NT2/D1 (cell line): Measurements from ENCODE around the gene HEATR5B.

ENCODE experiments used
- DNase-seq: peaks from one replicate; pipeline ENCODE4 v3.0.0-alpha.2; 2011; ENCODE audit warnings: low read depth, low spot score
- H3K27me3 ChIP-seq: 2 replicates; pipeline ENCODE4 v1.6.0; 2011; ENCODE audit warnings: mild to moderate bottlenecking; ENCODE audit not compliant: insufficient read length, insufficient read depth
- H3K36me3 ChIP-seq: 2 replicates; pipeline ENCODE4 v1.6.1; 2011; ENCODE audit warnings: mild to moderate bottlenecking, low read length, mixed read lengths; ENCODE audit not compliant: insufficient read depth, insufficient read length
- H3K4me1 ChIP-seq: 2 replicates; pipeline ENCODE4 v1.5.1; 2011; ENCODE audit not compliant: insufficient read depth, insufficient read length
- H3K4me3 ChIP-seq: 2 replicates; pipeline ENCODE4 v1.5.1; 2011; ENCODE audit warnings: low read depth; ENCODE audit not compliant: insufficient read length
- H3K9ac ChIP-seq: 2 replicates; pipeline ENCODE4 v1.6.0; 2011; ENCODE audit warnings: low read depth; ENCODE audit not compliant: insufficient read length
- H3K9me3 ChIP-seq: 2 replicates; pipeline ENCODE4 v1.5.1; 2011; ENCODE audit warnings: mild to moderate bottlenecking, low read length; ENCODE audit not compliant: insufficient read depth
- SUZ12 ChIP-seq: IDR thresholded peaks from 2 replicates; pipeline ENCODE4 v1.6.1; 2011; ENCODE audit not compliant: insufficient read length, insufficient read depth; ENCODE audit errors: extremely low read depth
- YY1 ChIP-seq: IDR thresholded peaks from 2 replicates; pipeline ENCODE4 v1.6.1; 2011; ENCODE audit not compliant: insufficient read length, insufficient read depth
- ZNF274 ChIP-seq: IDR thresholded peaks from 2 replicates; pipeline ENCODE4 v1.6.1; 2011; ENCODE audit warnings: mild to moderate bottlenecking, low read depth, low read length

HEATR5B gene

GRCh38 chr2:37096568-37096967 lies 12.4 kb upstream of the HEATR5B start:
- H3K36me3 ChIP-seq, result peaks cover 38% of the 10 kb centered on the region
- no peak overlapping the region for H3K9ac ChIP-seq
- no peak for DNase-seq
- no peak overlapping the region for H3K4me3 ChIP-seq
- no peaks in the 10 kb centered on the region for H3K4me1 ChIP-seq
- H3K27me3 ChIP-seq, result no peaks in the 10 kb centered on the region
- H3K9me3 ChIP-seq, result no peaks in the 10 kb centered on the region
- TF ChIP-seq YY1 (no peak), SUZ12 (no peak), ZNF274 (no peak)

- H3K4me3 ChIP-seq, result no peak overlapping the region
- peaks cover 37% of the 10 kb centered on the region for H3K36me3 ChIP-seq
- H3K9ac ChIP-seq, result no peak overlapping the region
- DNase-seq, result no peak
- no peak for TF ChIP-seq SUZ12
- no peaks in the 10 kb centered on the region for H3K27me3 ChIP-seq
- no peaks in the 10 kb centered on the region for H3K4me1 ChIP-seq
- no peaks in the 10 kb centered on the region for H3K9me3 ChIP-seq
These were observed 7.7 kb upstream of the HEATR5B start for GRCh38 chr2:37091873-37092272.

- Histone ChIP-seq H3K4me3 (no peak overlapping the region), H3K36me3 (peaks cover 29% of the 10 kb centered on the region), H3K9ac (no peak overlapping the region), H3K27me3 (no peaks in the 10 kb centered on the region), H3K9me3 (no peaks in the 10 kb centered on the region), H3K4me1 (no peaks in the 10 kb centered on the region)
- DNase-seq, result no peak
- no peak for TF ChIP-seq ZNF274
- TF ChIP-seq SUZ12, result no peak
- TF ChIP-seq YY1, result no peak
These were observed 5.9 kb upstream of the HEATR5B start for GRCh38 chr2:37090019-37090477.

GRCh38 chr2:37085731-37086147 lies 1.6 kb upstream of the HEATR5B start:
- H3K4me1 ChIP-seq, result no peaks in the 10 kb centered on the region
- no peak overlapping the region for H3K9ac ChIP-seq
- H3K9me3 ChIP-seq, result no peaks in the 10 kb centered on the region
- H3K27me3 ChIP-seq, result no peaks in the 10 kb centered on the region
- no peak overlapping the region for H3K4me3 ChIP-seq
- H3K36me3 ChIP-seq, result peaks cover 24% of the 10 kb centered on the region
- no peak for DNase-seq
- TF ChIP-seq ZNF274 (no peak), SUZ12 (no peak), YY1 (no peak)

- DNase-seq, result no peak
- no peak for TF ChIP-seq ZNF274
- no peak for TF ChIP-seq SUZ12
- no peak for TF ChIP-seq YY1
- Histone ChIP-seq H3K4me1 (no peaks in the 10 kb centered on the region), H3K9me3 (no peaks in the 10 kb centered on the region), H3K36me3 (peaks cover 23% of the 10 kb centered on the region), H3K9ac (peak overlapping the region; percentile 75), H3K4me3 (peak overlapping the region; percentile 78), H3K27me3 (no peaks in the 10 kb centered on the region)
These were observed 625 bp upstream of the HEATR5B start for GRCh38 chr2:37084797-37085196.

GRCh38 chr2:37080689-37081088 lies 3.5 kb downstream of the HEATR5B start:
- H3K4me1 ChIP-seq, result no peaks in the 10 kb centered on the region
- no peaks in the 10 kb centered on the region for H3K27me3 ChIP-seq
- no peak overlapping the region for H3K9ac ChIP-seq
- TF ChIP-seq YY1 (no peak), ZNF274 (no peak), SUZ12 (no peak)
- H3K36me3 ChIP-seq, result peaks cover 26% of the 10 kb centered on the region
- DNase-seq, result no peak
- no peak overlapping the region for H3K4me3 ChIP-seq
- no peaks in the 10 kb centered on the region for H3K9me3 ChIP-seq

- TF ChIP-seq ZNF274 (no peak), SUZ12 (no peak), YY1 (no peak)
- peaks cover 26% of the 10 kb centered on the region for H3K36me3 ChIP-seq
- H3K4me3 ChIP-seq, result no peak overlapping the region
- H3K27me3 ChIP-seq, result no peaks in the 10 kb centered on the region
- H3K4me1 ChIP-seq, result no peaks in the 10 kb centered on the region
- no peak for DNase-seq
- H3K9me3 ChIP-seq, result no peaks in the 10 kb centered on the region
- no peak overlapping the region for H3K9ac ChIP-seq
These were observed 3.9 kb downstream of the HEATR5B start for GRCh38 chr2:37080266-37080665.

- Histone ChIP-seq H3K9me3 (no peaks in the 10 kb centered on the region), H3K4me3 (no peak overlapping the region), H3K4me1 (no peaks in the 10 kb centered on the region), H3K27me3 (no peaks in the 10 kb centered on the region), H3K9ac (no peak overlapping the region), H3K36me3 (peaks cover 18% of the 10 kb centered on the region)
- no peak for DNase-seq
- TF ChIP-seq ZNF274, result no peak
- TF ChIP-seq YY1, result no peak
- no peak for TF ChIP-seq SUZ12
These were observed 13.2 kb downstream of the HEATR5B start for GRCh38 chr2:37070931-37071330.
